ENCODE measurements around the gene SULF2.

SULF2 gene

DNA sequence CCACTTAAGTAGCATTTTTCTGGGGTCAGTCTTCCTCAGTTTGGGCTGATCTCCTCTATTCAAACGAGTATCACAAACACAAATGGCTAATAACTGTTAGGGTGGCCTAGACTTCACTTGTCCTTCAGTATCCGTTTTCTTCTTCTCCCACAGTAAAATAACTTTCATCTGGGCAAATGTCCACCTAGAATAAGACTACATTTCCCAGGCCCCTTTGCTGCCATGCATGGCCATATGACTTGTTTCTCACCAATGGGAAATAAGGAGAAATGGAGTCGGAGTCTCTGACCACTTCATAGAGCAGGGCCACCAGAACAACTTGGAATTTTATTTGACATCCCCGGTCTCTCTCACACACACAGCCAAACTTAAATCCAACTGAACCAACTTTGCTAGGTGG lies 51.4 kb downstream of the SULF2 start:
- ChIA-PET POLR2A (no interaction called here), CTCF (no interaction called here)

DNA sequence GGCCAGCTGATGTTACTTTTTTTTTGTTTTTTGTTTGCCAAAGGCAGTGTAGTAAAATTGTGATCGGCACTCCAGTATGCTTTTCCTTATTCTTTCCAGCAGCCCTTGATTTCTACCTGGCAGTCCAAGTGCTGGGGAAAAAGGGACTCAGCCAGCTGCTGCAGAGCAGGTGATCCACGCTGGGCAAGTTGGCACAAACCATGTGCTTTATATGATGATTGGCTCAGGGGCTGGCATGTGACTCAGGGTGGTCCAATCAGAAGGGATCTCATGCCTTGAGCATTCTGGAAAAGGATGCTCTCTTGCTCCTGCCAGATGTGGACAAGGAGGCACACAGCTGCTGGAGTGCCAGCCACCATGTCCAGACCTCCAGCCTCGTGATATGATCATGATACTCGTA lies 54.5 kb downstream of the SULF2 start:
- TF ChIP-seq CTCF (IDR thresholded peaks at IDR 0.05; ENCODE audit: control extremely low read depth, extremely low read depth, low read depth, missing control alignments), result no peak
- no peak for DNase-seq (ENCODE audit: extremely low spot score)
- ChIA-PET POLR2A (no interaction called here), CTCF (no interaction called here)

More for the DNA sequence above, 51.4 kb downstream of the SULF2 start:
- DNase-seq (ENCODE audit: extremely low spot score), result no peak
- no peak for TF ChIP-seq CTCF (IDR thresholded peaks at IDR 0.05; ENCODE audit: control extremely low read depth, extremely low read depth, low read depth, missing control alignments)

DNA sequence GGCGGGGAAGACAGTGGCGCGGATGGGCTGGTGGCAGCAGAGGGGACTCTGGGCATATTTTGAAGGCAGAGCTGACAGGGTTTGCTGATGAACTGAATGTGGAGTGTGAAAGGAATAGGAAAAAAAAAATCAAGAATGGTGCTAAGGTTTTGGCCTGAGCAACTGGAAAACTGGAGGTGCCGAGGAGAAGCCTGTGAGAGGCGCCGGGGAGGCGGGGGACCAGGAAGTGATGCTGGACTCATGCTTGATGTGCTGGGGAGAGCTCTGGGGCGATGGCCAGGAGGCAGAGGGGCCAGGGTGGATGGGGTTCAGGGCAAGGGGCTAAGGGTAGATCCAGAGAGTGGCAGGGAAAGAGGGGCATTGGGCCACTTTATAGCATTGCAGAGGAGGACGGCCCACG lies 55.8 kb downstream of the SULF2 start:
- ChIA-PET POLR2A (no interaction called here), CTCF (interaction anchor here (1.4 kb wide), 1 partner anchor 891 kb away, joined by 5 read pairs; no protein-coding TSS in a partner anchor)
- TF ChIP-seq CTCF (IDR thresholded peaks at IDR 0.05; ENCODE audit: control extremely low read depth, extremely low read depth, low read depth, missing control alignments), result no peak
- DNase-seq (ENCODE audit: extremely low spot score), result no peak

GRCh38 chr20:47727909-47728361 lies 57.3 kb downstream of the SULF2 start:
- ChIA-PET POLR2A (interaction anchor here (0.6 kb wide), 1 partner anchor 142 kb away, joined by 6 read pairs; no protein-coding TSS in a partner anchor), CTCF (no interaction called here)
- no peak for DNase-seq (ENCODE audit: extremely low spot score)
- no peak for TF ChIP-seq CTCF (IDR thresholded peaks at IDR 0.05; ENCODE audit: control extremely low read depth, extremely low read depth, low read depth, missing control alignments)

GRCh38 chr20:47727170-47727880 lies 58.0 kb downstream of the SULF2 start:
- CTCF ChIA-PET, result interaction anchor here (0.6 to 3.8 kb wide), 4 partner anchors 9 to 893 kb away, joined by 3 to 58 read pairs (median 4); no protein-coding TSS in a partner anchor
- no peak for TF ChIP-seq CTCF (IDR thresholded peaks at IDR 0.05; ENCODE audit: control extremely low read depth, extremely low read depth, low read depth, missing control alignments)
- peak; percentile 82 for DNase-seq (ENCODE audit: extremely low spot score)
- POLR2A ChIA-PET, result interaction anchor here (0.6 kb wide), 1 partner anchor 143 kb away, joined by 6 read pairs; no protein-coding TSS in a partner anchor

- ChIA-PET POLR2A (no interaction called here), CTCF (interaction anchor here (0.8 to 3.8 kb wide), 4 partner anchors 8 to 894 kb away, joined by 3 to 58 read pairs (median 8); no protein-coding TSS in a partner anchor)
- no peak for TF ChIP-seq CTCF (IDR thresholded peaks at IDR 0.05; ENCODE audit: control extremely low read depth, extremely low read depth, low read depth, missing control alignments)
- DNase-seq (ENCODE audit: extremely low spot score), result no peak
Measured at GRCh38 chr20:47726632-47727031, 58.6 kb downstream of the SULF2 start.

Data from GM10248 (cell line).